Ishikawa (cell line): Measurements from ENCODE around the gene ASTN2.

Source experiments
- CEBPB ChIP-seq: IDR thresholded peaks from 2 replicates; pipeline ENCODE4 v1.6.1; 2012
- CREB1 ChIP-seq: IDR thresholded peaks from 2 replicates; pipeline ENCODE4 v1.6.1; 2012; ENCODE audit warnings: low read depth
- EP300 ChIP-seq: IDR thresholded peaks from 2 replicates; pipeline ENCODE4 v1.6.1; 2012; ENCODE audit warnings: borderline replicate concordance
- FOXM1 ChIP-seq: IDR thresholded peaks from 2 replicates; pipeline ENCODE4 v1.6.1; 2012; ENCODE audit warnings: low read depth, borderline replicate concordance
- NFIC ChIP-seq: IDR thresholded peaks from 2 replicates; pipeline ENCODE4 v1.6.1; 2012
- RAD21 ChIP-seq: IDR thresholded peaks from 2 replicates; pipeline ENCODE4 v1.6.1; 2012; ENCODE audit warnings: low read depth
- TCF12 ChIP-seq: IDR thresholded peaks from 2 replicates; pipeline ENCODE4 v1.6.1; 2012; ENCODE audit warnings: low read depth
- YY1 ChIP-seq: IDR thresholded peaks from 2 replicates; pipeline ENCODE4 v1.6.1; 2012; ENCODE audit warnings: low read depth
- TF ChIP-seq, protein P1 (sequence below): IDR thresholded peaks from 2 replicates; pipeline ENCODE4 v1.6.1; 2012
- TF ChIP-seq, protein P2 (sequence below): IDR thresholded peaks from 2 replicates; pipeline ENCODE4 v1.6.1; 2012; ENCODE audit warnings: low read depth, mild to moderate bottlenecking
- TF ChIP-seq, protein P3 (sequence below): IDR thresholded peaks from 2 replicates; pipeline ENCODE4 v1.6.1; 2012

DNA sequence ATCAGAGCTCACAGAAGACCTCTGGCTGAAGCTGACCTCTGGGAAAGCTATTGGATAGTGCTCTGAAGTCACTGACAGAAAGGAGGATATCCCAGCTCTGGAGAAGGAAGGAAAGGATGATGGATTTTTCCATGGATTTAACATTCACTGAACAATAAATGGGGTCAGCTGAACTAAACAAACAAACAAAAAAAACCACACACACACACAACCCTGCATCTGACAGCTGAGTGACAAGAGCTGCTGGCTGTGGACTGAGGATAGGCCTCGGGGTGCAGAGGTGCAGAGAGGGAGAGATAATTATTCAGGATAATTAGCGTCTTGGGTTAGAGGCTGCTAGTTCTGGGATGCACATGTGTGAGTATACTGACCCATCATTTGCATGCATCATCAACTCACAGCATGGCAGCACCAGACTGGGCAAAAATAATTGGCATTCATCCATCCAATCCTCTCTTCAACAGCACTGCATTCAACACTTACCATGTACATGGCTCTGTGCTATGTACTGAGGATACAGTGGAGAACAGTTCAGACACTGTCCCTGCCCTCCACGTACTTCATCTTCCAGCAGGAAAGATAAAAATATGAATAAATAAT is 859.2 kb downstream of the ASTN2 start:
- TF ChIP-seq, protein P1, sequence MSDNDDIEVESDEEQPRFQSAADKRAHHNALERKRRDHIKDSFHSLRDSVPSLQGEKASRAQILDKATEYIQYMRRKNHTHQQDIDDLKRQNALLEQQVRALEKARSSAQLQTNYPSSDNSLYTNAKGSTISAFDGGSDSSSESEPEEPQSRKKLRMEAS: no peak
- TF ChIP-seq, protein P2, sequence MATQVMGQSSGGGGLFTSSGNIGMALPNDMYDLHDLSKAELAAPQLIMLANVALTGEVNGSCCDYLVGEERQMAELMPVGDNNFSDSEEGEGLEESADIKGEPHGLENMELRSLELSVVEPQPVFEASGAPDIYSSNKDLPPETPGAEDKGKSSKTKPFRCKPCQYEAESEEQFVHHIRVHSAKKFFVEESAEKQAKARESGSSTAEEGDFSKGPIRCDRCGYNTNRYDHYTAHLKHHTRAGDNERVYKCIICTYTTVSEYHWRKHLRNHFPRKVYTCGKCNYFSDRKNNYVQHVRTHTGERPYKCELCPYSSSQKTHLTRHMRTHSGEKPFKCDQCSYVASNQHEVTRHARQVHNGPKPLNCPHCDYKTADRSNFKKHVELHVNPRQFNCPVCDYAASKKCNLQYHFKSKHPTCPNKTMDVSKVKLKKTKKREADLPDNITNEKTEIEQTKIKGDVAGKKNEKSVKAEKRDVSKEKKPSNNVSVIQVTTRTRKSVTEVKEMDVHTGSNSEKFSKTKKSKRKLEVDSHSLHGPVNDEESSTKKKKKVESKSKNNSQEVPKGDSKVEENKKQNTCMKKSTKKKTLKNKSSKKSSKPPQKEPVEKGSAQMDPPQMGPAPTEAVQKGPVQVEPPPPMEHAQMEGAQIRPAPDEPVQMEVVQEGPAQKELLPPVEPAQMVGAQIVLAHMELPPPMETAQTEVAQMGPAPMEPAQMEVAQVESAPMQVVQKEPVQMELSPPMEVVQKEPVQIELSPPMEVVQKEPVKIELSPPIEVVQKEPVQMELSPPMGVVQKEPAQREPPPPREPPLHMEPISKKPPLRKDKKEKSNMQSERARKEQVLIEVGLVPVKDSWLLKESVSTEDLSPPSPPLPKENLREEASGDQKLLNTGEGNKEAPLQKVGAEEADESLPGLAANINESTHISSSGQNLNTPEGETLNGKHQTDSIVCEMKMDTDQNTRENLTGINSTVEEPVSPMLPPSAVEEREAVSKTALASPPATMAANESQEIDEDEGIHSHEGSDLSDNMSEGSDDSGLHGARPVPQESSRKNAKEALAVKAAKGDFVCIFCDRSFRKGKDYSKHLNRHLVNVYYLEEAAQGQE: no peak
- TF ChIP-seq TCF12 (no peak), FOXM1 (no peak), CREB1 (no peak), RAD21 (no peak), CEBPB (no peak), NFIC (no peak), YY1 (no peak), EP300 (no peak)
- TF ChIP-seq, protein P3, sequence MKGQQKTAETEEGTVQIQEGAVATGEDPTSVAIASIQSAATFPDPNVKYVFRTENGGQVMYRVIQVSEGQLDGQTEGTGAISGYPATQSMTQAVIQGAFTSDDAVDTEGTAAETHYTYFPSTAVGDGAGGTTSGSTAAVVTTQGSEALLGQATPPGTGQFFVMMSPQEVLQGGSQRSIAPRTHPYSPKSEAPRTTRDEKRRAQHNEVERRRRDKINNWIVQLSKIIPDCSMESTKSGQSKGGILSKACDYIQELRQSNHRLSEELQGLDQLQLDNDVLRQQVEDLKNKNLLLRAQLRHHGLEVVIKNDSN: no peak
